HepG2 (cell line): ENCODE data around the gene MSI2. TPM values are rescaled to one million over a fixed set of nuclear protein-coding genes. Genes with fewer than 3 reads are reported as not detected.

Source experiments
- ATAC-seq: fragments of 200-7000 bp; cut with Tn5 transposase; 3 replicates; pipeline ENCODE4 v1.9.1; 2020; ENCODE audit warnings: mild to moderate bottlenecking, moderate library complexity
- BruUV-seq: library from RNA; stranded (reverse); fragments of 400-500 nt; replicated peaks from 2 replicates; lab custom pipeline; 2021; lab: Mats Ljungman, UMichigan
- CTCF ChIA-PET: fragments of 300-600 bp; formaldehyde crosslinking; extraction: SDS; loops from one replicate; lab custom pipeline; 2021; ENCODE audit warnings: low total read pairs, inconsistent platforms, low intra/inter-chr PET ratio; lab: Yijun Ruan, JAX
- POLR2A ChIA-PET: fragments of 350-600 bp; sonication (Branson Sonifier 250); formaldehyde crosslinking; loops from one replicate; lab custom pipeline; 2020; ENCODE audit warnings: antibody characterized with exemption, inconsistent platforms; lab: Yijun Ruan, JAX
- DNase-seq: peaks from one replicate; pipeline ENCODE4 v3.0.0-alpha.2; 2015; ENCODE audit warnings: low spot score
- FAIRE-seq: peaks from 3 replicates; lab custom pipeline; 2011; peaks lifted over from hg19 to GRCh38; lab: Jason Lieb, UNC
- H2AFZ ChIP-seq: one replicate; pipeline ENCODE4 v1.6.1; 2011; ENCODE audit warnings: low read length, inconsistent platforms
- H3K27ac ChIP-seq: fragments of 300-600 bp; 3 replicates; pipeline ENCODE4 v1.8.0; 2011; ENCODE audit warnings: mixed run types, mild to moderate bottlenecking, mixed read lengths, low read length, inconsistent platforms; ENCODE audit not compliant: insufficient read depth; ENCODE audit errors: extremely low read length
- H3K27me3 ChIP-seq, 2 experiments: fragments of 200-600 bp in 1 of 2; 2 replicates in 1 of 2; 3 replicates in 1 of 2; pipeline versions ENCODE4 v1.6.0 to v1.8.0; 2011; ENCODE audit warnings: low read length in 2 of 2, mild to moderate bottlenecking in 2 of 2, moderate library complexity in 2 of 2, inconsistent platforms in 1 of 2; ENCODE audit not compliant: insufficient read depth in 2 of 2, control insufficient read depth in 1 of 2
- H3K36me3 ChIP-seq, 2 experiments: fragments of 200-600 bp in 1 of 2; replicated peaks in 1 of 2; 2 replicates in 1 of 2; 3 replicates in 1 of 2; pipeline versions ENCODE4 v1.5.1 to v1.8.0; 2011; ENCODE audit warnings: low read length in 2 of 2, inconsistent platforms in 1 of 2; ENCODE audit not compliant: insufficient read depth in 2 of 2, control insufficient read depth in 1 of 2
- H3K4me1 ChIP-seq: 2 replicates; pipeline ENCODE4 v1.5.1; 2012; ENCODE audit warnings: low read length, inconsistent platforms; ENCODE audit not compliant: insufficient read depth
- H3K4me2 ChIP-seq: 2 replicates; pipeline ENCODE4 v1.6.0; 2011; ENCODE audit warnings: low read depth, low read length, inconsistent platforms
- H3K4me3 ChIP-seq, 3 experiments: fragments of 200-600 bp in 1 of 3; sonication (generic), shearing (Covaris generic) in 1 of 3; replicated peaks in 1 of 3; 2 replicates each; pipeline ENCODE4 v1.5.1; 2011 to 2016; ENCODE audit warnings: low read length in 3 of 3, inconsistent platforms in 2 of 3, low read depth in 2 of 3, mild to moderate bottlenecking in 2 of 3, control low read depth in 1 of 3, mixed read lengths in 1 of 3; ENCODE audit not compliant: insufficient read depth in 1 of 3
- H3K79me2 ChIP-seq: one replicate; pipeline ENCODE4 v1.6.1; 2011; ENCODE audit warnings: low read length, inconsistent platforms; ENCODE audit not compliant: insufficient read depth
- H3K9ac ChIP-seq: 2 replicates; pipeline ENCODE4 v1.6.0; 2011; ENCODE audit warnings: mild to moderate bottlenecking, low read depth, low read length, inconsistent platforms; ENCODE audit not compliant: insufficient read depth
- H3K9me3 ChIP-seq: 2 replicates; pipeline ENCODE4 v1.5.1; 2012; ENCODE audit warnings: mild to moderate bottlenecking, low read length
- H4K20me1 ChIP-seq: 2 replicates; pipeline ENCODE4 v1.6.0; 2011; ENCODE audit warnings: inconsistent platforms, mild to moderate bottlenecking, low read length, moderate library complexity; ENCODE audit not compliant: insufficient read depth
- CERS6 ChIP-seq: sonication (generic); formaldehyde crosslinking; IDR thresholded peaks from 2 replicates; pipeline ENCODE4 v1.5.0; 2020; ENCODE audit warnings: missing genetic modification reagents
- HNRNPUL1 ChIP-seq: fragments of 200-400 bp; formaldehyde crosslinking; IDR thresholded peaks from 2 replicates; pipeline ENCODE4 v1.6.1; 2017; ENCODE audit warnings: low read depth, mild to moderate bottlenecking, low read length, moderate library complexity
- KDM4B ChIP-seq: sonication (generic); formaldehyde crosslinking; IDR thresholded peaks from 2 replicates; pipeline ENCODE4 v1.4.0; 2020; ENCODE audit warnings: missing genetic modification reagents
- MAFF ChIP-seq: IDR thresholded peaks from 2 replicates; pipeline ENCODE4 v1.6.1; 2011; ENCODE audit warnings: low read depth, low read length, improper control_type of control experiment
- NFE2 ChIP-seq: sonication (generic); formaldehyde crosslinking; IDR thresholded peaks from 2 replicates; pipeline ENCODE4 v1.4.0; 2020; ENCODE audit warnings: missing genetic modification reagents
- NFKB2 ChIP-seq: sonication (generic); formaldehyde crosslinking; IDR thresholded peaks from 2 replicates; pipeline ENCODE4 v1.4.0; 2020; ENCODE audit warnings: missing genetic modification reagents, borderline replicate concordance
- NR2F2 ChIP-seq: IDR thresholded peaks from 2 replicates; pipeline ENCODE4 v1.6.1; 2012; ENCODE audit warnings: low read depth, inconsistent platforms, borderline replicate concordance
- PCBP1 ChIP-seq: fragments of 200-400 bp; formaldehyde crosslinking; IDR thresholded peaks from 2 replicates; pipeline ENCODE4 v1.6.1; 2017; ENCODE audit warnings: mild to moderate bottlenecking, low read depth, low read length, borderline replicate concordance
- POGZ ChIP-seq: sonication (generic); formaldehyde crosslinking; IDR thresholded peaks from 2 replicates; pipeline ENCODE4 v1.4.0; 2020; ENCODE audit warnings: mild to moderate bottlenecking, missing genetic modification reagents
- SIX4 ChIP-seq: sonication (generic); formaldehyde crosslinking; IDR thresholded peaks from 2 replicates; pipeline ENCODE4 v1.4.0; 2020; ENCODE audit warnings: missing genetic modification reagents
- SOX13 ChIP-seq, 3 experiments: fragments of 450-650 bp in 1 of 3; sonication (generic) in 1 of 3; formaldehyde crosslinking in 1 of 3; IDR thresholded peaks in 2 of 3; conservative IDR thresholded peaks in 1 of 3; 2 replicates each; pipeline versions ENCODE4 v1.5.0 to v1.6.1; 2016 to 2020; ENCODE audit warnings: antibody characterized with exemption in 1 of 3, mild to moderate bottlenecking in 1 of 3, missing compliant biosample characterization in 1 of 3, missing genetic modification reagents in 1 of 3, moderate library complexity in 1 of 3
- TAF15 ChIP-seq: fragments of 200-400 bp; formaldehyde crosslinking; IDR thresholded peaks from one replicate; pipeline ENCODE4 v1.6.1; 2018; ENCODE audit warnings: mild to moderate bottlenecking, low read depth, low read length; ENCODE audit not compliant: poor library complexity, severe bottlenecking
- U2AF1 ChIP-seq: fragments of 200-400 bp; formaldehyde crosslinking; optimal IDR thresholded peaks from 2 replicates; pipeline ENCODE3; 2017; ENCODE audit warnings: mild to moderate bottlenecking, low read depth, low read length
- XBP1 ChIP-seq: sonication (generic); formaldehyde crosslinking; IDR thresholded peaks from 2 replicates; pipeline ENCODE4 v1.5.0; 2020; ENCODE audit warnings: missing genetic modification reagents
- ZBTB21 ChIP-seq: sonication (generic); formaldehyde crosslinking; IDR thresholded peaks from 2 replicates; pipeline ENCODE4 v1.4.0; 2020; ENCODE audit warnings: missing genetic modification reagents
- ZBTB26 ChIP-seq: IDR thresholded peaks from 2 replicates; pipeline ENCODE4 v1.6.1; 2016; ENCODE audit warnings: missing compliant biosample characterization, missing genetic modification reagents, borderline replicate concordance
- ZEB1 ChIP-seq: IDR thresholded peaks from 2 replicates; pipeline ENCODE4 v1.6.1; 2012; ENCODE audit warnings: mild to moderate bottlenecking, low read depth, inconsistent platforms; ENCODE audit not compliant: insufficient replicate concordance
- ZNF30 ChIP-seq: sonication (generic); formaldehyde crosslinking; IDR thresholded peaks from 2 replicates; pipeline ENCODE4 v1.5.0; 2020; ENCODE audit warnings: mild to moderate bottlenecking, missing genetic modification reagents
- ZSCAN30 ChIP-seq: sonication (generic); formaldehyde crosslinking; IDR thresholded peaks from 2 replicates; pipeline ENCODE4 v1.5.0; 2020; ENCODE audit warnings: mild to moderate bottlenecking, missing genetic modification reagents
- WGBS: methylation state at CpG from one replicate; pipeline ENCODE4 v1.1.6; 2017; ENCODE audit warnings: low lambda C conversion rate; 5-methylcytosine and 5-hydroxymethylcytosine counted together
- in situ Hi-C: cut with HindIII; loops from 2 replicates; pipeline ENCODE4 v1.10.0; 2017; ENCODE audit warnings: low pct_unique_long_range_greater_than_20kb; ENCODE audit not compliant: extremely low pct_ligation_motif_present
- intact Hi-C: fragments of 100-400 bp; cut with micrococcal nuclease; formaldehyde crosslinking; loops from one replicate; pipeline ENCODE4 v1.10.0; 2022; ENCODE audit not compliant: unreplicated experiment
- polyA plus RNA-seq, 8 experiments: library from polyadenylated mRNA; depleted of rRNA in 3 of 8; stranded (reverse) in 7 of 8; unstranded in 1 of 8; fragments of >200 nt; fragmentation: Illumina TruSeq in 4 of 8; extraction: Trizol in 4 of 8; gene quantifications; 2 replicates each; pipeline versions ENCODE4 v1.2.1 to v1.2.3, GENCODE V29; 2011 to 2016; ENCODE audit warnings: low read depth in 4 of 8, missing spikeins in 1 of 8, mixed read lengths in 1 of 8; ENCODE audit not compliant: insufficient read depth in 1 of 8
- total RNA-seq, 5 experiments: library from RNA; depleted of rRNA; stranded (reverse); fragments of >200 nt; fragmentation: Illumina TruSeq; extraction: Trizol; gene quantifications; 2 replicates each; pipeline ENCODE4 v1.2.3, GENCODE V29; 2016; ENCODE audit warnings: low read depth in 1 of 5
- TF ChIP-seq, protein P1 (sequence below): sonication (generic); formaldehyde crosslinking; IDR thresholded peaks from 2 replicates; pipeline ENCODE4 v1.4.0; 2020; ENCODE audit warnings: missing genetic modification reagents

Gene MSI2
- total and polyA plus RNA-seq, 2 of the 13 experiments (the other 11 are each of a cell fraction or from before 2014, with no cell fraction given), result 77.5 to 78.4 TPM

DNA sequence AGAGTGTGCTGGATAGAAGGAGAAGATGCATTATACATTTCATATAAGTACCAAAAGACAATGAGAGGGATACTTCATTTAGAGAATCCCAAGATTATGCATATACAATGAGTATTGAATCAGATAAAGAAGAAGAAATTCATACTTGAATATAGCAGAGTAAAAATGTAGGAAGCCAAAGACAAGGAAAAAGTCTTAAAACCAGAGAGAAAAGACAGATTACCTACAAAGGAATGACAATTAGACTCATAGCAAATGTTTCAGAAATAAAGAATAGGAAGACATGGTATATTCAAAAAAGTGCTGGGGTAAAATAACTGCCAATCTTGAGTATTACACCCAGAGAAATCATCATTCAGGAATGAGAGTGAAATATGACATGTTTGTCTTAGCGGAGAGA is 6.8 kb upstream of the MSI2 start (continued):
- no peak for TF ChIP-seq ZEB1
- no peak for TF ChIP-seq ZBTB26 (CRISPR knock-in tag)
- TF ChIP-seq, protein P1, sequence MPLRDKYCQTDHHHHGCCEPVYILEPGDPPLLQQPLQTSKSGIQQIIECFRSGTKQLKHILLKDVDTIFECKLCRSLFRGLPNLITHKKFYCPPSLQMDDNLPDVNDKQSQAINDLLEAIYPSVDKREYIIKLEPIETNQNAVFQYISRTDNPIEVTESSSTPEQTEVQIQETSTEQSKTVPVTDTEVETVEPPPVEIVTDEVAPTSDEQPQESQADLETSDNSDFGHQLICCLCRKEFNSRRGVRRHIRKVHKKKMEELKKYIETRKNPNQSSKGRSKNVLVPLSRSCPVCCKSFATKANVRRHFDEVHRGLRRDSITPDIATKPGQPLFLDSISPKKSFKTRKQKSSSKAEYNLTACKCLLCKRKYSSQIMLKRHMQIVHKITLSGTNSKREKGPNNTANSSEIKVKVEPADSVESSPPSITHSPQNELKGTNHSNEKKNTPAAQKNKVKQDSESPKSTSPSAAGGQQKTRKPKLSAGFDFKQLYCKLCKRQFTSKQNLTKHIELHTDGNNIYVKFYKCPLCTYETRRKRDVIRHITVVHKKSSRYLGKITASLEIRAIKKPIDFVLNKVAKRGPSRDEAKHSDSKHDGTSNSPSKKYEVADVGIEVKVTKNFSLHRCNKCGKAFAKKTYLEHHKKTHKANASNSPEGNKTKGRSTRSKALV (CRISPR knock-in tag), result no peak
- TF ChIP-seq SOX13 (IDR thresholded peaks at IDR 0.05), result no peak
- no peak for TF ChIP-seq SOX13 (CRISPR knock-in tag; conservative IDR thresholded peaks at IDR 0.05 in 1 of 2, IDR thresholded peaks at IDR 0.05 in 1 of 2)
- no peak for TF ChIP-seq TAF15
- TF ChIP-seq NFKB2, result no peak
- TF ChIP-seq SIX4 (CRISPR knock-in tag), result no peak

GRCh38 chr17:57251211-57251787 is 5.0 kb upstream of the MSI2 start:
- no peak for FAIRE-seq
- ATAC-seq, result no peak
- no peaks in the 10 kb centered on the region for H3K9me3 ChIP-seq
- in situ Hi-C loops (no loop called here), intact Hi-C loops (no loop called here)
- no peaks in the 10 kb centered on the region for H3K79me2 ChIP-seq
- H3K4me3 ChIP-seq, result no peak overlapping the region
- H2AFZ ChIP-seq, result no peak overlapping the region
- CTCF ChIA-PET, result interaction anchor here (1.3 kb wide), 1 partner anchor 8 kb away, joined by 4 read pairs; no protein-coding TSS in a partner anchor
- H3K4me1 ChIP-seq, result peaks cover 29% of the 10 kb centered on the region
- no peaks in the 10 kb centered on the region for H4K20me1 ChIP-seq
- no peak for DNase-seq
- no peaks in the 10 kb centered on the region for H3K27me3 ChIP-seq
- no TSS peak for BruUV-seq
- WGBS, result 37% methylated on average over 1 of the region's 1 CpG
- H3K4me2 ChIP-seq, result no peak overlapping the region
- no peak overlapping the region for H3K27ac ChIP-seq
- no peaks in the 10 kb centered on the region for H3K36me3 ChIP-seq
- H3K9ac ChIP-seq, result no peak overlapping the region
- POLR2A ChIA-PET, result no interaction called here
- TF ChIP-seq ZSCAN30 (CRISPR knock-in tag) (no peak), PCBP1 (no peak), NFE2 (CRISPR knock-in tag) (no peak), NR2F2 (no peak), CERS6 (CRISPR knock-in tag) (no peak), ZBTB21 (CRISPR knock-in tag) (no peak), U2AF1 (no peak), ZNF30 (no peak), KDM4B (CRISPR knock-in tag) (no peak), SIX4 (CRISPR knock-in tag) (no peak), HNRNPUL1 (no peak), XBP1 (CRISPR knock-in tag) (no peak), MAFF (no peak), POGZ (CRISPR knock-in tag) (no peak)
